Ovary (tissue), 9 donors: Measurements from ENCODE around the gene GFRA1. TPM values are rescaled to one million over a fixed set of nuclear protein-coding genes. Genes with fewer than 3 reads are reported as not detected.

Experiments
- DNase-seq, 5 donors: peaks; one replicate each; pipeline ENCODE4 v3.0.0-alpha.2; 2019 to 2020
- H3K27ac ChIP-seq, 2 donors: fragments of 200-600 bp; one replicate each; pipeline versions ENCODE4 v1.5.1 to v1.8.0; 2019 to 2022
- H3K27me3 ChIP-seq: fragments of 200-600 bp; one replicate; pipeline ENCODE4 v1.8.0; 2022
- H3K36me3 ChIP-seq: fragments of 200-600 bp; sonication (generic); one replicate; pipeline ENCODE4 v1.5.1; 2019
- H3K4me1 ChIP-seq: one replicate; pipeline ENCODE4 v1.8.1; 2013; ENCODE audit warnings: mild to moderate bottlenecking, moderate library complexity; ENCODE audit not compliant: insufficient read depth
- H3K4me3 ChIP-seq: fragments of 200-600 bp; sonication (generic); one replicate; pipeline ENCODE4 v1.5.1; 2017
- H3K9me3 ChIP-seq, 2 donors: fragments of 200-600 bp in 1 of 2; sonication (generic) in 1 of 2; one replicate each; pipeline versions ENCODE4 v1.5.1 to v1.8.1; 2013 to 2019; ENCODE audit warnings: mild to moderate bottlenecking in 1 of 2, moderate library complexity in 1 of 2
- EP300 ChIP-seq: sonication (generic); formaldehyde crosslinking; IDR thresholded peaks from one replicate; pipeline ENCODE4 v1.6.1; 2017; ENCODE audit warnings: antibody characterized with exemption
- POLR2A ChIP-seq: fragments of 450-650 bp; IDR thresholded peaks from one replicate; pipeline ENCODE4 v1.6.1; 2017; ENCODE audit warnings: antibody characterized with exemption, mild to moderate bottlenecking, moderate library complexity
- WGBS, 3 donors: extraction: QIAGEN DNeasy Blood & Tissue Kit in 1 of 3; methylation state at CpG; one replicate each; pipeline versions ENCODE4 v1.1.5 to v1.1.7; 2013 to 2017; 5-methylcytosine and 5-hydroxymethylcytosine counted together
- intact Hi-C, 4 donors: fragments of 100-400 bp; cut with DNase I; formaldehyde crosslinking; loops; one replicate each; pipeline versions ENCODE4 v1.11.0 to v1.15.1; 2022 to 2023
- polyA plus RNA-seq, 2 donors: library from polyadenylated mRNA; stranded (reverse); fragments of 200-250 nt in 1 of 2; fragments of 350-450 nt in 1 of 2; fragmentation: Illumina TruSeq in 1 of 2; extraction: RNeasy Lipid Tissue Mini Kit (QIAGEN cat#74804) in 1 of 2; gene quantifications; one replicate each; pipeline ENCODE4 v1.2.3, GENCODE V29; 2013 to 2014
- total RNA-seq, 7 donors: library from RNA; depleted of rRNA in 2 of 7; stranded (reverse); fragments of >200 nt in 2 of 7; fragmentation: NEBNext Ultra II Directional in 3 of 7; extraction: Animal tissue kit (Norgen Biotek cat#: 25700) in 3 of 7; gene quantifications; one replicate each; pipeline versions ENCODE4 v1.1.0 to v1.2.4, GENCODE V29; 2016 to 2023
- TF ChIP-seq, protein P1 (sequence below), 3 donors: fragments of 450-650 bp in 2 of 3; fragments of 200-600 bp in 1 of 3; IDR thresholded peaks; one replicate each; pipeline versions ENCODE4 v1.5.1 to v1.8.0; 2016 to 2022; ENCODE audit warnings: antibody characterized with exemption in 3 of 3, mild to moderate bottlenecking in 1 of 3
- donor health status: DM: no; HTN: no; CAD: no; lungs with moderate emphysema.
- donor health status: DM: no; HTN: no; CAD: no.
- donor health status: Bipolar disorder and iron deficiency.
- donor health status: DM: yes; HTN: yes; CAD: no.
- donor health status: DM: no; HTN: no; CAD: no.
- donor health status: DM: yes; HTN: yes; CAD: no.

GFRA1 gene
- total and polyA plus RNA-seq, 9 donors, result 3.1 to 28.4 (median 11.8) TPM

DNA sequence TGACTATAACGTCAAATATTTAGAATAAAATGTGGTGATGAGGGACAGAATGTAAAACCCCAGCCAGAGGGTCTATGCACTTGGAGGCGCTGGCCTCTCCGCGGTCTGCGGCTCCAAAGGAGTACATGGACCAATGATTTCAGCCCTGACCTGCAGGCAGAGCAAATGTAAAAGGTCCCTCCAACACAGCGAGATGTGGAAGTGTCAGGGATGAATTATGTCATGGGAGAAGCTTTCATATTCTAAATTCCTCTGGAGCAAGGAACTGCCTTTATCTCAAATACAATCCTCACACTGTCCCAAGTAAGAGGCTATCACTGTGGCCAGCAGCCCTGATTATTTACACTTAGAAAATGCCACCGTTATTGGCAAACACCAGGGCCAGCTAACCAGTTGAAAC is 139.4 kb downstream of the GFRA1 start:
- DNase-seq, result no peak
- intact Hi-C loops, result no loop called here
- WGBS, 3 donors, result 32 to 44% (median 38%) methylated on average over 7 of the region's 7 CpGs
- H3K9me3 ChIP-seq, result no peaks in the 10 kb centered on the region
- TF ChIP-seq EP300, result no peak
- TF ChIP-seq POLR2A, result no peak
- TF ChIP-seq, protein P1, sequence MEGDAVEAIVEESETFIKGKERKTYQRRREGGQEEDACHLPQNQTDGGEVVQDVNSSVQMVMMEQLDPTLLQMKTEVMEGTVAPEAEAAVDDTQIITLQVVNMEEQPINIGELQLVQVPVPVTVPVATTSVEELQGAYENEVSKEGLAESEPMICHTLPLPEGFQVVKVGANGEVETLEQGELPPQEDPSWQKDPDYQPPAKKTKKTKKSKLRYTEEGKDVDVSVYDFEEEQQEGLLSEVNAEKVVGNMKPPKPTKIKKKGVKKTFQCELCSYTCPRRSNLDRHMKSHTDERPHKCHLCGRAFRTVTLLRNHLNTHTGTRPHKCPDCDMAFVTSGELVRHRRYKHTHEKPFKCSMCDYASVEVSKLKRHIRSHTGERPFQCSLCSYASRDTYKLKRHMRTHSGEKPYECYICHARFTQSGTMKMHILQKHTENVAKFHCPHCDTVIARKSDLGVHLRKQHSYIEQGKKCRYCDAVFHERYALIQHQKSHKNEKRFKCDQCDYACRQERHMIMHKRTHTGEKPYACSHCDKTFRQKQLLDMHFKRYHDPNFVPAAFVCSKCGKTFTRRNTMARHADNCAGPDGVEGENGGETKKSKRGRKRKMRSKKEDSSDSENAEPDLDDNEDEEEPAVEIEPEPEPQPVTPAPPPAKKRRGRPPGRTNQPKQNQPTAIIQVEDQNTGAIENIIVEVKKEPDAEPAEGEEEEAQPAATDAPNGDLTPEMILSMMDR (IDR thresholded peaks at IDR 0.05), result no peak
- no peaks in the 10 kb centered on the region for H3K4me1 ChIP-seq
- no peak overlapping the region for H3K27ac ChIP-seq
- no peak overlapping the region for H3K4me3 ChIP-seq
- H3K36me3 ChIP-seq, result no peaks in the 10 kb centered on the region
- H3K27me3 ChIP-seq, result no peaks in the 10 kb centered on the region

- Histone ChIP-seq H3K4me1 (no peaks in the 10 kb centered on the region), H3K9me3 (no peaks in the 10 kb centered on the region), H3K36me3 (no peaks in the 10 kb centered on the region), H3K27me3 (no peaks in the 10 kb centered on the region), H3K4me3 (no peak overlapping the region), H3K27ac (no peak overlapping the region)
- TF ChIP-seq EP300 (no peak), POLR2A (no peak)
- TF ChIP-seq, protein P1 (IDR thresholded peaks at IDR 0.05), result no peak
- no peak for DNase-seq
- intact Hi-C loops, result no loop called here
- WGBS, 3 donors, result 42 to 52% (median 49%) methylated on average over 13 of the region's 13 CpGs
Observed at GRCh38 chr10:116132780-116133399, 140.1 kb downstream of the GFRA1 start.

GRCh38 chr10:116130006-116130405 is 143.0 kb downstream of the GFRA1 start:
- Histone ChIP-seq H3K4me1 (no peaks in the 10 kb centered on the region), H3K9me3 (no peaks in the 10 kb centered on the region), H3K27ac (no peak overlapping the region), H3K27me3 (no peaks in the 10 kb centered on the region), H3K4me3 (no peak overlapping the region), H3K36me3 (no peaks in the 10 kb centered on the region)
- intact Hi-C loops, result no loop called here
- no peak for DNase-seq
- no peak for TF ChIP-seq EP300
- TF ChIP-seq, protein P1 (IDR thresholded peaks at IDR 0.05), result no peak
- no peak for TF ChIP-seq POLR2A
- WGBS, 3 donors, result 50 to 97% (median 51%) methylated on average over 1 of the region's 1 CpG

- no peak for DNase-seq
- WGBS, 3 donors, result 92 to 94% (median 94%) methylated on average over 10 of the region's 10 CpGs
- Histone ChIP-seq H3K4me3 (no peak overlapping the region), H3K4me1 (no peaks in the 10 kb centered on the region), H3K9me3 (no peaks in the 10 kb centered on the region), H3K27me3 (no peaks in the 10 kb centered on the region), H3K27ac (no peak overlapping the region), H3K36me3 (no peaks in the 10 kb centered on the region)
- no peak for TF ChIP-seq POLR2A
- TF ChIP-seq EP300, result no peak
- TF ChIP-seq, protein P1 (IDR thresholded peaks at IDR 0.05), result no peak
- intact Hi-C loops, result no loop called here
Observed at GRCh38 chr10:116126954-116127695, 145.9 kb downstream of the GFRA1 start.
